GM21381 (cell line): ENCODE results near the gene LHFPL2.

Experiments
- ATAC-seq: cut with Tn5 transposase; IDR thresholded peaks from one replicate; pipeline ENCODE4 v1.9.1; 2021; ENCODE audit warnings: mild to moderate bottlenecking, moderate library complexity; ENCODE audit not compliant: unreplicated experiment

Gene LHFPL2

GRCh38 chr5:78547183-78547582 lies 101.4 kb downstream of the LHFPL2 start:
- ATAC-seq, result no peak

DNA sequence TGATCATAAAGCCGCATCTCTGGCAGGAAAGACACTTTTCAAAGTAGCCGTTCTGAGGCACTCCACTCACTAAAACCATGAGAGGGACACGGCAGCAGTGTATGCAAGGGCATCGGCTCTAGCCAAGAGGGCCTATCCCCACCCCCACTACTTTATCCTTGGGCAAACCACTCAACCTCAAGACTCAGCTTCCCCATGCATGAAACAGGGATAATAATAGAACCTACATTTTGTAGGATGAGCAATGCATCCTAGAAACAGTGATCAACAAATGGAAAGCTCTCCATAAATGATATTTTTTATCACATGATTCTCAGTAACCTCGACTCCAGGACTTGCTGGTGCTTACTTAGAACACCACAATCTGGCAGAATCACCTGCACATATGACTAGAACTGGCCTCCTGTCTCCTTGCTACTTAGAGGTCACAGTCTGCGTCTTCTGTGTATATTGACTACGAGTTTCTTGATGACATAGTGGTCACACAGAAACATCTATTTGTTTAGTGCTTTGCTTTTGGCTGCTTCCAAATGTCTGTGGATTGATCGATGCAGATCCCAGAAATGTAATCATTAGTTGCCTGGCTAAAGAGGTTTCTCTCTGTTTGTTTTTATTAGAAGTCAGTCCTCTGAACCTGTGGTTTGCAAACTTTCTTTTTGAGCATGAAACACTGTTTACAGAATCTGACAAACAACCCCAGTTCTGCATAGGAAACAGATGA lies 102.1 kb downstream of the LHFPL2 start:
- ATAC-seq, result no peak

- ATAC-seq, result no peak
Observed at GRCh38 chr5:78545406-78545805, 103.2 kb downstream of the LHFPL2 start.

GRCh38 chr5:78544561-78545201 lies 103.9 kb downstream of the LHFPL2 start:
- no peak for ATAC-seq

DNA sequence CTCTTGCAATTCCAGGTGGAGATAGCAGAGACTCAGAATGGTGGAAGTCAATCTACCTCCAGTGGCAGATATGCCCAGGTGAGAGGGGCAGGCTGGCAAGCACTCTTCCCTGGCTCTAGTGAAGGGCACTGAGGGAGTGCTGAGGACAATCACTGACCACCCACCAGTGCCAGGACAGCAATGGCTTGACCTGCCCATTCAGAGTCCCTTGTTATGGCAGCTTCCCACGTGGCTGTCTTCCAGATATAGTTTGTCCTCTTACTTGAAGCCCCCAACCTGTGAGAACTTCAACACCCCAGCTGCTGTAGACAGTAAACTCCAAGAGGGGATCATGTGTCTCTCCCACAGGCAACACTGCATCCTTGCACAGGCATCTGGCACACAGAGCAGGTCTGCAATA lies 104.7 kb downstream of the LHFPL2 start:
- ATAC-seq, result no peak

DNA sequence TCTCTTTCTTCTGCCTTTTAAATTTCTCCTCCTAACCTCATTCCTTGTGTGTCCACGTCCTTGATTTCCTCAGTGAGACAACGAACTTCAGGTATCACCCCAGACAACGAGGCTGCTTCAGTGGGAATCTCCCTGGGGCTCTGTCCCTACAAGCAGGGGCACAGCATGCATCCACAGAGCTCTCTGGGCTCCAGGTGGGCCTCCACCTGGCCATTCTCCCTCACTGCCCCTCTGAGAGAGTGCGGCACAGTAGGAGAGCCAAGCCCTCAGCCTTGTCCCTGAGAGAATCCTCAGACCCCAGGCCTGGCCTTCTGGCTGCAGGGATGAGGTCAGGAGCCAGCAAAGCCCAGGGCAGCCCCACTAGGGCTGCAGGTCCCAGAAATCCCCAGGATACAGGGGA lies 105.3 kb downstream of the LHFPL2 start:
- no peak for ATAC-seq

- no peak for ATAC-seq
Observed at GRCh38 chr5:78542321-78542840, 106.2 kb downstream of the LHFPL2 start.

DNA sequence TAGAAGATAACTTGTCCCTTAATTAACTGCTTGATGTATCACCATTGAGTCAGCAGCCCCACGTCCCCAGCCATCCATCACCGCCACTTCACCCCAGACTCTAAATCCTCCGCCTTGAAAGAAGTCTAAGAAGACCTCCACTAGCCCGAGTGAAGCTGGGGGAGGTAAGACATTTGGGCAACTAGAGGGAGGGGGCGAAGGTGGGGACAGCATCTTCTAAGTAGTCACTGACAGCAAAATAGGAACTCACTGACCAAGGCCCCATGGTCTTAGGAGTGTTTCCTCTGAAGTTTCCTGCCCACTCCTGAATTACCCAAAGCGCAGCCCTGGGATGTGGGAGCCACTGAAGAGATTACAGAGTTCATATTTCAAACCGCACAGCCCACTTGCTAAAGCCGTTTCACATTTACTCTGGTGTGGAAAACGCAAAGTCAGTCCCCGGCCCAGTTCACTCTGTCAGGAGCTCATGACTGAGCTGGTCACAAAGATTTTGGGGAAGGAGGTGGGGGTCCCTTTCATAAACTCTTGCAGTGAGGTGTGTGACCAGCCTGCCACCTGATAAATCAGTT lies 107.4 kb downstream of the LHFPL2 start:
- no peak for ATAC-seq

GRCh38 chr5:78540335-78541085 lies 108.1 kb downstream of the LHFPL2 start:
- ATAC-seq, result no peak

GRCh38 chr5:78538240-78538850 lies 110.2 kb downstream of the LHFPL2 start:
- ATAC-seq, result no peak

DNA sequence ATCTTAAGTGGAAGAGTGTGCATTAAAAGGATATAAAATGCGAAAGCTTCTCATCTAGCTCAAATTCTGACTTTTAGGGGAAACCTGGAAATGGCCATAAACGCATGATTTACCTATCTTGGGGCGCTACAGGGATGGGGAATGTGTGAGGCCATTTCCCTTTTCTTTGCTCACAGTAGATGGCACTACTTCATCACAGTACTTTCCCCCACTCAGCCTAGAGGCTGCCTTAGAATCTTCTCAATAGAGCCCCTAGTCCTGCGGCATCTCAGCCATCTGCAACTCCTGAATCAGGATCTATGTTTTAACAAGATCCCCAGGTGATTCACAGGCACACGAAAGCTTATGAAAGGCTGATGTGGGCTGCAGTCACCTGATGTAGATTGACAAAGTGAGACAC lies 110.8 kb downstream of the LHFPL2 start:
- no peak for ATAC-seq

DNA sequence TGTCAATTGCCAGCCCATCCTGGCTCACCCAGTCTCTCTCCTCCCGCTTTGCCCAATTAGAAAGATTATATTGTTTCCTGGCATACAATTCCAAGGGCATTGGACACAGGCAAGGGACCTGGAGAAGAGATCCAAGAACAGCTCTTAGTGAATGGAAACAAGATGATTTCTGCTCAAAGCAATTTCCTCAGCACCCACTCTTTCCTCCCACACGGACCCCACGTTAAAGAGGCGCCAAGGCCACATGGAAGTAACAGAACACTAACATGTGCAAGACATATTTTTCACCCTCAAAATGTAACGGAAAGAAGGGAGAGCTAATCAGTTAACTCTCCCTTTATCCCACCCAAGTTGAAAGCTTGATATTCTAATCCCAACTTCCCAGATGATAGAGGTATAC lies 111.2 kb downstream of the LHFPL2 start:
- ATAC-seq, result no peak

DNA sequence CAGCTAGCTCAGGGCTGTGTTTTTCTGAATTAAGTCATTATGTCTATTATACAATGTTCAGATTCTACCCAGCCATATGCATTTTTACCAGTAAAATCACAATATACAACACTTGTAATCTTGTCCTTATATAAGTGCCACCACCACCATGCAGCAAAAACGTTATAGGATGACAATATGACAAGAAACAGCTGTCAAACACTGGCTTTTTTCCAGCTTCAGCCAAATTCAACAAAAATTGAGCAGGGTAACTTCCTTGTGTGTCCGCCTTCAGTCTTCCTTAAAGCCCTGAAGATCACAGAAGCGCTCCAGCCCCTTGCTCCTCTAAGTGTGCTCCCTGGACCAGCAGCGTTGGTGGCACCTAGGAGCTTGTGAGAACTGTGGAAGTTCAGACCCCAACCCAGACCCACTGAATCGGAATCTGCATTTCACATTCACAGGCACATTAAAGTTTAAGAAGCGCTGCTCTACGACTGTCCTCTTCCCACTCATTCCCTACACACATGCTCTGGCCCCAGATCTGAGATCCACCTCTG lies 111.8 kb downstream of the LHFPL2 start:
- ATAC-seq, result no peak

- no peak for ATAC-seq
Observed at GRCh38 chr5:78534905-78535200, 113.7 kb downstream of the LHFPL2 start.

GRCh38 chr5:78534148-78534904 lies 114.2 kb downstream of the LHFPL2 start:
- no peak for ATAC-seq

GRCh38 chr5:78533356-78533755 lies 115.2 kb downstream of the LHFPL2 start:
- ATAC-seq, result no peak

DNA sequence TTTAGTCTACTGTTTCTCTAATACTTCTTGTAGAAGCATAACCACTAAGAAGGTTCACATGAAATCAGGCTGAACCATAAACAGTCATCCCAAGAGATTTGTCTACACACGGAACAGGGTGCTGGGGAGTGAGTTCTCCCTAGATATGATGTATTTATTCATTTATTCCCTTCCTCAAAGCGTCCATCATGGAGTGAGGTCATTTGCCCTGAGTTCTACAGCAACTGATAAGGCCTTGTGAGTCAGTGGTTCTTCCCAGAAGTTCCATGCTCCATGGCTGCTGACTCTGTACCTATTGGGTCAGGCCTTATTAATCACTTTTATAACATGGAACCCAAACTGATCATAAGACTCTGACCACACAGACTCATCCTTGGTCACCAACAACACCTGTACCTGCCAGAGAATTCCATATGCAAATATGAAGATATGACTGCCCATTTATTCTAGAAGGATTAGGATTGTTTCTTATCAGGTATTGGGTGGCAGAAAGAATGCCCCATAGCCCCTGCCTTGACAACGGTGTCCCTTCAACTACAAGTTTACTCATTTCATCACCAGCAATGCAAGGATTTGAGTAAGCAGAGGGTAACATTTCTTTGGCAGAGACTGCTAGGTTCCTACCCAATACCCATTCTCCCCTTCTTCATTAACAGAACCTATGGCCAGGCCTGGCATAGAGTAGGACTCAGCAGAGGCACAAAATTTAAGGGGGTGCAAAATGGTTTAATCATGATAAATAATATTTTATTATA lies 118.1 kb downstream of the LHFPL2 start:
- no peak for ATAC-seq

DNA sequence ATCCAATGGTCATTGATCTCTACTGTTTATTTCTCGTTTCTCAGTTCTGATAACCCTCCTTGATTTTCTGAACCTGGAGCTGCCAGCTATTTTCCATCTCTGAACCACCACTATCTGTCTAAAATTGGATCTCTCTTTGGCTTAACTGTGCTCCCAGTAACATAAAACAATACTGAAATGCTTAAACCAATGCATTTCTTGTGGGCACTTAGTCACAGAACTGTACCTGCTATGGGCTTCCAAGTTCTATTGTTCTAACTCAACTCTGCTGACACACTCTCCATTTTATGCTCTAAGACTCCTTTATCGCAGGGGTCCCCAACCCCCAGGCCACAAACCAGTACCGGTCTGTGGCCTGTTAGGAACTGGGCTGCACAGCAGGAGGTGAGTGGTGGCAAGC lies 120.6 kb downstream of the LHFPL2 start:
- no peak for ATAC-seq

GRCh38 chr5:78527054-78527859 lies 121.3 kb downstream of the LHFPL2 start:
- no peak for ATAC-seq
